GM12878 (cell line): Measurements from ENCODE around the gene PROC. TPM values are rescaled to one million over a fixed set of nuclear protein-coding genes. Genes with fewer than 3 reads are reported as not detected.

Experiments
- ATAC-seq: fragments of 200-7000 bp; cut with Tn5 transposase; 3 replicates; pipeline ENCODE4 v1.9.1; 2020; ENCODE audit warnings: mild to moderate bottlenecking, moderate library complexity
- BruUV-seq: library from RNA; stranded (reverse); fragments of 400-500 nt; replicated peaks from 2 replicates; lab custom pipeline; 2021; lab: Mats Ljungman, UMichigan
- CTCF ChIA-PET: fragments of 300-600 bp; sonication (Branson Sonifier 250); formaldehyde crosslinking; extraction: SDS; loops from one replicate; lab custom pipeline; 2021; ENCODE audit warnings: inconsistent platforms; lab: Yijun Ruan, JAX
- POLR2A ChIA-PET: fragments of 350-600 bp; formaldehyde crosslinking; extraction: SDS; loops from one replicate; lab custom pipeline; 2021; ENCODE audit warnings: inconsistent platforms; lab: Charles Lee
- RAD21 ChIA-PET: fragments of 300-600 bp; sonication (Branson Sonifier 250); formaldehyde crosslinking; loops from one replicate; lab custom pipeline; 2023; ENCODE audit warnings: antibody characterized with exemption; ENCODE audit not compliant: unreplicated experiment; lab: Charles Lee
- SMC1A ChIA-PET: fragments of 300-600 bp; sonication (Branson Sonifier 250); formaldehyde crosslinking; loops from one replicate; lab custom pipeline; 2023; ENCODE audit not compliant: unreplicated experiment, uncharacterized antibody; lab: Charles Lee
- DNase-seq: peaks from one replicate; pipeline ENCODE4 v3.0.0-alpha.2; 2011; ENCODE audit warnings: low read depth, low spot score
- FAIRE-seq: peaks from 3 replicates; lab custom pipeline; 2011; peaks lifted over from hg19 to GRCh38; lab: Jason Lieb, UNC
- H2AFZ ChIP-seq: 2 replicates; pipeline ENCODE4 v1.6.0; 2011; ENCODE audit warnings: low read depth, low read length, control low read depth; ENCODE audit not compliant: control insufficient read depth
- H3K27ac ChIP-seq: 2 replicates; pipeline ENCODE4 v1.5.1; 2011; ENCODE audit warnings: control low read depth; ENCODE audit not compliant: control insufficient read depth, insufficient read depth
- H3K27me3 ChIP-seq, 2 experiments: replicated peaks in 1 of 2; 2 replicates each; pipeline versions ENCODE4 v1.6.0 to v1.6.1; 2011; ENCODE audit warnings: low read length in 1 of 2; ENCODE audit not compliant: control insufficient read depth in 2 of 2, insufficient read depth in 2 of 2
- H3K36me3 ChIP-seq, 2 experiments: 2 replicates each; pipeline ENCODE4 v1.5.1; 2011; ENCODE audit warnings: low read length in 1 of 2; ENCODE audit not compliant: control insufficient read depth in 2 of 2, insufficient read depth in 2 of 2
- H3K4me1 ChIP-seq: 2 replicates; pipeline ENCODE4 v1.6.1; 2011; ENCODE audit warnings: mild to moderate bottlenecking, low read length, moderate library complexity, mixed read lengths; ENCODE audit not compliant: control insufficient read depth, insufficient read depth
- H3K4me2 ChIP-seq: 2 replicates; pipeline ENCODE4 v1.6.0; 2011; ENCODE audit warnings: control low read depth; ENCODE audit not compliant: control insufficient read depth, insufficient read depth
- H3K4me3 ChIP-seq: fragments of 200-600 bp; sonication (generic); 2 replicates; pipeline ENCODE4 v1.5.1; 2016
- H3K79me2 ChIP-seq: 2 replicates; pipeline ENCODE4 v1.6.0; 2011; ENCODE audit warnings: low read length; ENCODE audit not compliant: control insufficient read depth, insufficient read depth
- H3K9ac ChIP-seq: 2 replicates; pipeline ENCODE4 v1.8.0; 2011; ENCODE audit warnings: low read length, control low read depth, mixed read lengths; ENCODE audit not compliant: control insufficient read depth, insufficient read depth
- H3K9me3 ChIP-seq: replicated peaks from 3 replicates; pipeline ENCODE4 v1.5.1; 2011; ENCODE audit warnings: mild to moderate bottlenecking, low read length; ENCODE audit not compliant: control insufficient read depth, insufficient read depth
- H4K20me1 ChIP-seq: 2 replicates; pipeline ENCODE4 v1.6.0; 2011; ENCODE audit not compliant: control insufficient read depth, insufficient read depth
- ASH2L ChIP-seq: fragments of 300-600, 200-600 bp; sonication (generic); IDR thresholded peaks from 2 replicates; pipeline ENCODE4 v1.6.1; 2017; ENCODE audit warnings: low read depth, mild to moderate bottlenecking, borderline replicate concordance
- ESRRA ChIP-seq: IDR thresholded peaks from 2 replicates; pipeline ENCODE4 v1.6.1; 2012; ENCODE audit warnings: mild to moderate bottlenecking, low read length, improper control_type of control experiment
- MYB ChIP-seq: fragments of 150-350 bp; IDR thresholded peaks from 2 replicates; pipeline ENCODE4 v1.6.1; 2014; ENCODE audit warnings: mild to moderate bottlenecking, low read depth, low read length, borderline replicate concordance
- PML ChIP-seq: IDR thresholded peaks from 2 replicates; pipeline ENCODE4 v1.6.1; 2012; ENCODE audit warnings: low read length, inconsistent platforms
- WGBS: methylation state at CpG from one replicate; pipeline ENCODE4 v1.1.6; 2016; ENCODE audit warnings: low lambda C conversion rate; ENCODE audit not compliant: insufficient replicate concordance, insufficient coverage; ENCODE audit errors: missing lambda C conversion rate; 5-methylcytosine and 5-hydroxymethylcytosine counted together
- in situ Hi-C: fragments of 300-500 bp; cut with MboI; formaldehyde crosslinking; loops from 9 replicates; pipeline ENCODE4 v1.14.3; 2018; ENCODE audit warnings: mixed read lengths
- intact Hi-C: fragments of 100-400 bp; cut with micrococcal nuclease; formaldehyde crosslinking; loops from one replicate; pipeline ENCODE4 v1.14.2; 2022; ENCODE audit not compliant: unreplicated experiment
- microRNA-seq: library from miRNA; unstranded; fragments of <30 nt; microRNA quantifications from one replicate; pipeline ENCODE4, GENCODE V29; 2018
- polyA plus RNA-seq, 11 experiments: library from polyadenylated mRNA; depleted of rRNA in 4 of 11; unstranded in 6 of 11; stranded (reverse) in 5 of 11; fragments of >200 nt; fragmentation: Nextera tagmentation in 4 of 11; fragmentation: Illumina TruSeq in 1 of 11; extraction: Ambion mirVana in 4 of 11; extraction: Trizol in 1 of 11; gene quantifications; 1 replicate in 1 of 11; 2 replicates in 10 of 11; pipeline versions ENCODE4 v1.2.1 to v1.2.3, GENCODE V29; 2011 to 2016; ENCODE audit warnings: inconsistent platforms in 2 of 11, missing spikeins in 2 of 11, low read depth in 1 of 11
- small RNA-seq: library from RNA; depleted of rRNA; stranded (forward); fragments of <200 nt; gene quantifications from one replicate; pipeline ENCODE3, GENCODE V24; 2014
- total RNA-seq, 4 experiments: library from RNA; depleted of rRNA in 3 of 4; stranded (reverse); fragments of >200 nt in 3 of 4; fragmentation: Illumina TruSeq in 1 of 4; extraction: Trizol in 1 of 4; gene quantifications; 2 replicates each; pipeline versions ENCODE4 v1.2.1 to v1.2.3, GENCODE V29; 2013 to 2021

Gene PROC
- total and polyA plus RNA-seq, 10 of the 15 experiments (the other 5 are each of a cell fraction or from before 2014, with no cell fraction given) = not detected

- Histone ChIP-seq H3K27me3 (no peaks in the 10 kb centered on the region), H4K20me1 (no peaks in the 10 kb centered on the region), H2AFZ (no peak overlapping the region), H3K27ac (no peak overlapping the region), H3K79me2 (no peaks in the 10 kb centered on the region), H3K9ac (no peak overlapping the region), H3K36me3 (peaks cover 3 to 4% of the 10 kb centered on the region in 2 experiments; a peak in 3 of 4 replicates), H3K4me2 (no peak overlapping the region), H3K4me1 (no peaks in the 10 kb centered on the region), H3K9me3 (no peaks in the 10 kb centered on the region; the same call in 2 of the 3 replicates), H3K4me3 (no peak overlapping the region)
- no peak for DNase-seq
- RAD21 ChIA-PET = interaction anchor here (1.3 kb wide), 1 partner anchor 279 kb away, joined by 3 read pairs; no protein-coding TSS in a partner anchor
- no peak for ATAC-seq
- TF ChIP-seq MYB (no peak), ASH2L (no peak), PML (no peak), ESRRA (no peak)
- SMC1A ChIA-PET = interaction anchor here (0.7 to 1.0 kb wide), 3 partner anchors 11 to 126 kb away, joined by 3 read pairs; no protein-coding TSS in a partner anchor
- intact Hi-C loops = no loop called here
- FAIRE-seq = no peak
- 96% methylated on average over 2 of the region's 2 CpGs for WGBS
- CTCF ChIA-PET = interaction anchor here (0.7 to 1.3 kb wide), 3 partner anchors 59 to 274 kb away, joined by 3 to 4 read pairs (median 3); no protein-coding TSS in a partner anchor
- POLR2A ChIA-PET = no interaction called here
- in situ Hi-C loops = loop anchor here (5.0 kb wide), 1 partner anchor 283 kb away; no protein-coding TSS in a partner anchor
- BruUV-seq = no TSS peak
These were observed 57.6 kb downstream of the PROC start for GRCh38 chr2:127475788-127476187.

Small RNA genes within 50 kb of the gene (microRNA-seq; reads per million reads assigned to microRNA genes)
- gene MIR4783 = not detected

Small RNA genes within 50 kb of the gene (small RNA-seq; reads per million reads assigned to genes)
- gene MIR4783 = not detected
- not detected for gene RNU4-48P

Other genes starting within 250 kb of the PROC start
- gene CYP27C1, start 198.1 kb upstream of the PROC start, total RNA-seq (2014; rRNA removed) = not detected in 2 replicates
- not detected in 2 replicates for gene CYP27C1, start 198.1 kb upstream of the PROC start, total RNA-seq (2014; rRNA removed; fragmentation: Illumina TruSeq; extraction: Trizol)
- gene CYP27C1, start 198.1 kb upstream of the PROC start, total RNA-seq (2021) = not detected in 2 replicates
- not detected in 2 replicates for gene CYP27C1, start 198.1 kb upstream of the PROC start, polyA plus RNA-seq (2011; rRNA removed)
- gene CYP27C1, start 198.1 kb upstream of the PROC start, polyA plus RNA-seq (2014; fragmentation: Illumina TruSeq; extraction: Trizol) = not detected in 2 replicates
- gene CYP27C1, start 198.1 kb upstream of the PROC start, polyA plus RNA-seq (2014; fragmentation: Nextera tagmentation; extraction: Ambion mirVana) = not detected
- not detected in 2 replicates for gene CYP27C1, start 198.1 kb upstream of the PROC start, polyA plus RNA-seq (2014; rRNA removed)
- not detected for gene CYP27C1, start 198.1 kb upstream of the PROC start, polyA plus RNA-seq (2016; fragmentation: Nextera tagmentation; extraction: Ambion mirVana)
- 27.4 and 28.6 TPM in 2 replicates for gene ERCC3, start 124.3 kb upstream of the PROC start, total RNA-seq (2014; rRNA removed)
- gene ERCC3, start 124.3 kb upstream of the PROC start, total RNA-seq (2014; rRNA removed; fragmentation: Illumina TruSeq; extraction: Trizol) = 41.2 and 41.9 TPM in 2 replicates
- gene ERCC3, start 124.3 kb upstream of the PROC start, total RNA-seq (2021) = 40.4 TPM in 2 replicates
- 60.8 and 64.8 TPM in 2 replicates for gene ERCC3, start 124.3 kb upstream of the PROC start, polyA plus RNA-seq (2011; rRNA removed)
- 53.9 and 61.6 TPM in 2 replicates for gene ERCC3, start 124.3 kb upstream of the PROC start, polyA plus RNA-seq (2014; fragmentation: Illumina TruSeq; extraction: Trizol)
- 10 to 100 TPM; 17.1 to 23.9 TPM for gene ERCC3, start 124.3 kb upstream of the PROC start, polyA plus RNA-seq (2014; fragmentation: Nextera tagmentation; extraction: Ambion mirVana)
- 43.5 and 43.6 TPM in 2 replicates for gene ERCC3, start 124.3 kb upstream of the PROC start, polyA plus RNA-seq (2014; rRNA removed)
- gene ERCC3, start 124.3 kb upstream of the PROC start, polyA plus RNA-seq (2016; fragmentation: Nextera tagmentation; extraction: Ambion mirVana) = 10 to 100 TPM; 52.5 to 54.8 TPM
- gene MAP3K2, start 30.5 kb upstream of the PROC start, total RNA-seq (2014; rRNA removed) = 24.1 and 25.1 TPM in 2 replicates
- 15.7 and 17.7 TPM in 2 replicates for gene MAP3K2, start 30.5 kb upstream of the PROC start, total RNA-seq (2014; rRNA removed; fragmentation: Illumina TruSeq; extraction: Trizol)
- gene MAP3K2, start 30.5 kb upstream of the PROC start, total RNA-seq (2021) = 35.9 and 39.6 TPM in 2 replicates
- 18.1 and 22.4 TPM in 2 replicates for gene MAP3K2, start 30.5 kb upstream of the PROC start, polyA plus RNA-seq (2011; rRNA removed)
- 14.5 and 16.5 TPM in 2 replicates for gene MAP3K2, start 30.5 kb upstream of the PROC start, polyA plus RNA-seq (2014; fragmentation: Illumina TruSeq; extraction: Trizol)
- 1 to 10 TPM; 2.7 to 6.4 TPM for gene MAP3K2, start 30.5 kb upstream of the PROC start, polyA plus RNA-seq (2014; fragmentation: Nextera tagmentation; extraction: Ambion mirVana)
- 10.9 and 12.8 TPM in 2 replicates for gene MAP3K2, start 30.5 kb upstream of the PROC start, polyA plus RNA-seq (2014; rRNA removed)
- 10 to 100 TPM in 1 of 2 experiments, 1 to 10 TPM in 1; 4.9 to 26.3 TPM for gene MAP3K2, start 30.5 kb upstream of the PROC start, polyA plus RNA-seq (2016; fragmentation: Nextera tagmentation; extraction: Ambion mirVana)
- gene IWS1, start 108.1 kb downstream of the PROC start, total RNA-seq (2014; rRNA removed) = 41.0 and 47.9 TPM in 2 replicates
- 66.4 and 68.9 TPM in 2 replicates for gene IWS1, start 108.1 kb downstream of the PROC start, total RNA-seq (2014; rRNA removed; fragmentation: Illumina TruSeq; extraction: Trizol)
- gene IWS1, start 108.1 kb downstream of the PROC start, total RNA-seq (2021) = 43.8 and 45.9 TPM in 2 replicates
- gene IWS1, start 108.1 kb downstream of the PROC start, polyA plus RNA-seq (2011; rRNA removed) = 48.6 and 68.4 TPM in 2 replicates
- 62.8 and 80.0 TPM in 2 replicates for gene IWS1, start 108.1 kb downstream of the PROC start, polyA plus RNA-seq (2014; fragmentation: Illumina TruSeq; extraction: Trizol)
- 10 to 100 TPM; 21.9 to 34.2 TPM for gene IWS1, start 108.1 kb downstream of the PROC start, polyA plus RNA-seq (2014; fragmentation: Nextera tagmentation; extraction: Ambion mirVana)
- 36.7 and 37.9 TPM in 2 replicates for gene IWS1, start 108.1 kb downstream of the PROC start, polyA plus RNA-seq (2014; rRNA removed)
- 10 to 100 TPM; 45.6 to 53.7 TPM for gene IWS1, start 108.1 kb downstream of the PROC start, polyA plus RNA-seq (2016; fragmentation: Nextera tagmentation; extraction: Ambion mirVana)
- 1.6 and 2.9 TPM in 2 replicates for gene MYO7B, start 117.3 kb downstream of the PROC start, total RNA-seq (2014; rRNA removed)
- 1.6 and 2.2 TPM in 2 replicates for gene MYO7B, start 117.3 kb downstream of the PROC start, total RNA-seq (2014; rRNA removed; fragmentation: Illumina TruSeq; extraction: Trizol)
- 2.2 and 4.8 TPM in 2 replicates for gene MYO7B, start 117.3 kb downstream of the PROC start, total RNA-seq (2021)
- gene MYO7B, start 117.3 kb downstream of the PROC start, polyA plus RNA-seq (2011; rRNA removed) = 0.09 and 0.23 TPM in 2 replicates
- 0.51 and 1.4 TPM in 2 replicates for gene MYO7B, start 117.3 kb downstream of the PROC start, polyA plus RNA-seq (2014; fragmentation: Illumina TruSeq; extraction: Trizol)
- gene MYO7B, start 117.3 kb downstream of the PROC start, polyA plus RNA-seq (2014; fragmentation: Nextera tagmentation; extraction: Ambion mirVana) = under 1 TPM; 0.08 to 0.18 TPM
- gene MYO7B, start 117.3 kb downstream of the PROC start, polyA plus RNA-seq (2014; rRNA removed) = 1.9 and 2.3 TPM in 2 replicates
- gene MYO7B, start 117.3 kb downstream of the PROC start, polyA plus RNA-seq (2016; fragmentation: Nextera tagmentation; extraction: Ambion mirVana) = under 1 TPM; 0.67 to 0.92 TPM
- gene GPR17, start 227.7 kb downstream of the PROC start, total RNA-seq (2014; rRNA removed) = not detected in 2 replicates
- gene GPR17, start 227.7 kb downstream of the PROC start, total RNA-seq (2014; rRNA removed; fragmentation: Illumina TruSeq; extraction: Trizol) = not detected in 2 replicates
- not detected in 2 replicates for gene GPR17, start 227.7 kb downstream of the PROC start, total RNA-seq (2021)
- gene GPR17, start 227.7 kb downstream of the PROC start, polyA plus RNA-seq (2011; rRNA removed) = not detected in 2 replicates
- gene GPR17, start 227.7 kb downstream of the PROC start, polyA plus RNA-seq (2014; fragmentation: Illumina TruSeq; extraction: Trizol) = not detected in 2 replicates
- gene GPR17, start 227.7 kb downstream of the PROC start, polyA plus RNA-seq (2014; fragmentation: Nextera tagmentation; extraction: Ambion mirVana) = not detected
- gene GPR17, start 227.7 kb downstream of the PROC start, polyA plus RNA-seq (2014; rRNA removed) = not detected in 2 replicates
- gene GPR17, start 227.7 kb downstream of the PROC start, polyA plus RNA-seq (2016; fragmentation: Nextera tagmentation; extraction: Ambion mirVana) = not detected